ENCODE data around the gene C15orf39. TPM values are rescaled to one million over a fixed set of nuclear protein-coding genes. Genes with fewer than 3 reads are reported as not detected.

C15orf39 gene
- total and polyA plus RNA-seq, 2 of the 13 experiments (the other 11 are each of a cell fraction or from before 2014, with no cell fraction given), result 6.2 to 13.5 TPM

- TF ChIP-seq ZNF484 (CRISPR knock-in tag; IDR thresholded peaks at IDR 0.05; ENCODE audit: borderline replicate concordance, low read depth), result no peak
- TF ChIP-seq IKZF5 (CRISPR knock-in tag; IDR thresholded peaks at IDR 0.05), result 0 out of 2 replicates have a peak, but pooled peaks have one; percentile 48
- TF ChIP-seq ZNF451 (CRISPR knock-in tag; IDR thresholded peaks at IDR 0.05), result no peak
- TF ChIP-seq ELF1 (CRISPR knock-in tag; IDR thresholded peaks at IDR 0.05), result 0 out of 2 replicates have a peak, but pooled peaks have one; percentile 15
- 0 out of 2 replicates have a peak, but pooled peaks have one; percentile 53 for TF ChIP-seq ZNF777 (CRISPR knock-in tag; IDR thresholded peaks at IDR 0.05)
- peak; percentile 90; the same call in 1 of the 2 replicates for TF ChIP-seq ZNF691 (CRISPR knock-in tag; IDR thresholded peaks at IDR 0.05; ENCODE audit: borderline replicate concordance, low read depth)
- peak; percentile 67 for TF ChIP-seq CTCF (CRISPR knock-in tag; IDR thresholded peaks at IDR 0.05)
- TF ChIP-seq ZMYM3 (CRISPR knock-in tag; IDR thresholded peaks at IDR 0.05), result no peak
- TF ChIP-seq NFIB (CRISPR knock-in tag; IDR thresholded peaks at IDR 0.05; ENCODE audit: borderline replicate concordance), result no peak
- 0 out of 2 replicates have a peak, but pooled peaks have one; percentile 60 for TF ChIP-seq ZNF224 (CRISPR knock-in tag; IDR thresholded peaks at IDR 0.05)
- TF ChIP-seq GATA4 (IDR thresholded peaks at IDR 0.05; ENCODE audit: borderline replicate concordance, low read depth), result peak; percentile 78; the same call in 1 of the 2 replicates
- no peak for TF ChIP-seq DMTF1 (CRISPR knock-in tag; IDR thresholded peaks at IDR 0.05)
- TF ChIP-seq CBX2 (IDR thresholded peaks at IDR 0.05; ENCODE audit: low read depth, low read length), result no peak
- no peak for TF ChIP-seq CBX2 (CRISPR knock-in tag; IDR thresholded peaks at IDR 0.05; ENCODE audit: low read depth)
- TF ChIP-seq ZNF761 (CRISPR knock-in tag; conservative IDR thresholded peaks at IDR 0.05), result peak; percentile 35; the same call in 1 of the 2 replicates
- 0 out of 2 replicates have a peak, but pooled peaks have one; percentile 20 for TF ChIP-seq PITX1 (CRISPR knock-in tag; IDR thresholded peaks at IDR 0.05)
- TF ChIP-seq ZNF574 (CRISPR knock-in tag; IDR thresholded peaks at IDR 0.05), result peak; percentile 83
- TF ChIP-seq TOPORS (CRISPR knock-in tag; IDR thresholded peaks at IDR 0.05), result no peak
- no peak for TF ChIP-seq SOX13 (IDR thresholded peaks at IDR 0.05)
- peak in 1 of 2 experiments; percentile 22; a peak in 1 of 4 replicates for TF ChIP-seq SOX13 (CRISPR knock-in tag; conservative IDR thresholded peaks at IDR 0.05 in 1 of 2, IDR thresholded peaks at IDR 0.05 in 1 of 2)
- peak; percentile 69; the same call in 1 of the 2 replicates for TF ChIP-seq IRF2 (CRISPR knock-in tag; IDR thresholded peaks at IDR 0.05)
Observed at GRCh38 chr15:75201616-75202250, at the start of gene C15orf39 (continued).

All from HepG2 (cell line).